ENCODE measurements around the gene SIPA1L3. TPM values are rescaled to one million over a fixed set of nuclear protein-coding genes. Genes with fewer than 3 reads are reported as not detected.

The SIPA1L3 gene
- total and polyA plus RNA-seq, 11 donors: 4.7 to 22.9 (median 8.8) TPM

GRCh38 chr19:38132781-38133180, 225.8 kb downstream of the SIPA1L3 start:
- WGBS, 4 donors: 95 to 97% (median 95%) methylated on average over 6 of the region's 6 CpGs
- H3K27me3 ChIP-seq: no peaks in the 10 kb centered on the region
- H3K36me3 ChIP-seq: peaks cover 0 to 7% (median 0%) of the 10 kb centered on the region in 9 donors
- TF ChIP-seq CTCF (IDR thresholded peaks at IDR 0.05) (no peak), POLR2A (IDR thresholded peaks at IDR 0.05) (no peak)
- DNase-seq (no peak), ATAC-seq (no peak)
- intact Hi-C loops (cut with DNase I): no loop called here
- no peak overlapping the region for H3K4me3 ChIP-seq
- no peaks in the 10 kb centered on the region for H3K4me1 ChIP-seq
- H3K27ac ChIP-seq: no peak overlapping the region
- no peaks in the 10 kb centered on the region for H3K9me3 ChIP-seq

GRCh38 chr19:38133319-38133718, 226.3 kb downstream of the SIPA1L3 start:
- 86 to 96% (median 92%) methylated on average over 3 of the region's 3 CpGs for WGBS, 4 donors
- peaks cover 0 to 7% (median 0%) of the 10 kb centered on the region in 9 donors for H3K36me3 ChIP-seq
- H3K27me3 ChIP-seq: no peaks in the 10 kb centered on the region
- no peaks in the 10 kb centered on the region for H3K4me1 ChIP-seq
- DNase-seq (no peak), ATAC-seq (no peak)
- H3K9me3 ChIP-seq: no peaks in the 10 kb centered on the region
- no peak for TF ChIP-seq POLR2A (IDR thresholded peaks at IDR 0.05)
- H3K27ac ChIP-seq: no peak overlapping the region
- intact Hi-C loops (cut with DNase I): no loop called here
- H3K4me3 ChIP-seq: no peak overlapping the region

- ATAC-seq (peak in 3 of 4 donors; percentile 22 to 39 (median 26)), DNase-seq (no peak)
- Histone ChIP-seq H3K36me3 (peaks cover 0 to 7% (median 0%) of the 10 kb centered on the region in 9 donors), H3K4me3 (no peak overlapping the region), H3K27ac (no peak overlapping the region), H3K27me3 (no peaks in the 10 kb centered on the region), H3K4me1 (no peaks in the 10 kb centered on the region), H3K9me3 (no peaks in the 10 kb centered on the region)
- intact Hi-C loops (cut with DNase I): no loop called here
- TF ChIP-seq POLR2A (IDR thresholded peaks at IDR 0.05) (no peak), CTCF (IDR thresholded peaks at IDR 0.05) (peak in 10 of 12 donors; percentile 22 to 56 (median 38))
- WGBS, 4 donors: 71 to 75% (median 74%) methylated on average over 14 of the region's 14 CpGs
These were observed 227.6 kb downstream of the SIPA1L3 start for GRCh38 chr19:38134540-38135149.

GRCh38 chr19:38135150-38135998, 228.4 kb downstream of the SIPA1L3 start:
- Histone ChIP-seq H3K4me1 (no peaks in the 10 kb centered on the region), H3K36me3 (peaks cover 0 to 7% (median 0%) of the 10 kb centered on the region in 9 donors), H3K9me3 (no peaks in the 10 kb centered on the region), H3K4me3 (no peak overlapping the region), H3K27ac (no peak overlapping the region), H3K27me3 (no peaks in the 10 kb centered on the region)
- intact Hi-C loops (cut with DNase I): no loop called here
- DNase-seq (no peak), ATAC-seq (peak in 2 of 4 donors; percentile 34 to 43)
- TF ChIP-seq POLR2A (IDR thresholded peaks at IDR 0.05) (no peak), CTCF (IDR thresholded peaks at IDR 0.05) (no peak)
- 70 to 84% (median 77%) methylated on average over 20 to 21 of the region's 21 CpGs for WGBS, 4 donors

Data from heart left ventricle (tissue), 16 donors.